Stimulated activated memory B cell treated with anti-CD40 and anti-IgM and Interleukin-4, amounts not matched to agents 10 μg/mL and 1 μg/mL and 100 μg/mL, for 72 hours (primary cell): ENCODE measurements around the gene DNAJC18.
A peak's percentile ranks its signal among the peaks of the same experiment; 100 is the strongest.
"Not testable (repeated sequence)": the region's sequence is repeated elsewhere in the genome, so short reads cannot be mapped to it uniquely, and the experiment has no call there.

Experiments used
- ATAC-seq: fragments of 150-1000 bp; cut with Tn5 transposase; 2 replicates; pipeline ENCODE4 v1.10.0; 2021
- H3K27ac Mint-ChIP-seq: one replicate; pipeline ENCODE4 v1.8.0; 2022; ENCODE audit warnings: mild to moderate bottlenecking, mixed read lengths
- H3K27me3 Mint-ChIP-seq: one replicate; pipeline ENCODE4 v1.8.0; 2022; ENCODE audit warnings: mixed read lengths
- H3K36me3 Mint-ChIP-seq: one replicate; pipeline ENCODE4 v1.8.0; 2022; ENCODE audit warnings: mixed read lengths
- H3K4me1 Mint-ChIP-seq: one replicate; pipeline ENCODE4 v1.8.0; 2022; ENCODE audit warnings: mixed read lengths
- H3K4me3 Mint-ChIP-seq: one replicate; pipeline ENCODE4 v1.8.0; 2022; ENCODE audit warnings: mild to moderate bottlenecking, moderate library complexity, mixed read lengths
- H3K9me3 Mint-ChIP-seq: one replicate; pipeline ENCODE4 v1.8.0; 2022; ENCODE audit warnings: mixed read lengths

DNAJC18 gene

GRCh38 chr5:139453683-139454567, 14.6 kb upstream of the DNAJC18 start:
- peaks cover 20% of the 10 kb centered on the region for H3K4me1 Mint-ChIP-seq

GRCh38 chr5:139451878-139452660, 12.7 kb upstream of the DNAJC18 start:
- Mint-ChIP-seq H3K4me1 (peaks cover 33% of the 10 kb centered on the region), H3K36me3 (no peaks in the 10 kb centered on the region)
- ATAC-seq, result peak; percentile 21

More at GRCh38 chr5:139453683-139454567, 14.6 kb upstream of the DNAJC18 start:
- H3K36me3 Mint-ChIP-seq, result no peaks in the 10 kb centered on the region
- peak overlapping the region; percentile 22 for H3K27ac Mint-ChIP-seq
- H3K27me3 Mint-ChIP-seq, result no peaks in the 10 kb centered on the region
- H3K9me3 Mint-ChIP-seq, result peaks cover 8% of the 10 kb centered on the region
- H3K4me3 Mint-ChIP-seq, result no peak overlapping the region
- ATAC-seq, result peak; percentile 20

GRCh38 chr5:139451176-139451575, 11.9 kb upstream of the DNAJC18 start:
- no peak overlapping the region for H3K27ac Mint-ChIP-seq
- H3K36me3 Mint-ChIP-seq, result no peaks in the 10 kb centered on the region
- no peak for ATAC-seq
- peaks cover 42% of the 10 kb centered on the region for H3K4me1 Mint-ChIP-seq
- no peaks in the 10 kb centered on the region for H3K27me3 Mint-ChIP-seq
- H3K9me3 Mint-ChIP-seq, result peaks cover 8% of the 10 kb centered on the region
- no peak overlapping the region for H3K4me3 Mint-ChIP-seq

More at GRCh38 chr5:139451878-139452660, 12.7 kb upstream of the DNAJC18 start:
- H3K9me3 Mint-ChIP-seq, result peaks cover 8% of the 10 kb centered on the region
- H3K27me3 Mint-ChIP-seq, result no peaks in the 10 kb centered on the region
- no peak overlapping the region for H3K27ac Mint-ChIP-seq
- H3K4me3 Mint-ChIP-seq, result no peak overlapping the region

- peak; percentile 72 for ATAC-seq
Measured at GRCh38 chr5:139446956-139447779, 7.8 kb upstream of the DNAJC18 start.

GRCh38 chr5:139445325-139446170, 6.2 kb upstream of the DNAJC18 start:
- H3K27me3 Mint-ChIP-seq, result no peaks in the 10 kb centered on the region
- H3K4me1 Mint-ChIP-seq, result peaks cover 32% of the 10 kb centered on the region
- no peaks in the 10 kb centered on the region for H3K9me3 Mint-ChIP-seq
- no peaks in the 10 kb centered on the region for H3K36me3 Mint-ChIP-seq
- peak overlapping the region; percentile 87 for H3K27ac Mint-ChIP-seq
- H3K4me3 Mint-ChIP-seq, result no peak overlapping the region
- no peak for ATAC-seq

More at GRCh38 chr5:139446956-139447779, 7.8 kb upstream of the DNAJC18 start:
- Mint-ChIP-seq H3K9me3 (no peaks in the 10 kb centered on the region), H3K27me3 (no peaks in the 10 kb centered on the region), H3K4me1 (peaks cover 32% of the 10 kb centered on the region), H3K36me3 (no peaks in the 10 kb centered on the region), H3K4me3 (no peak overlapping the region), H3K27ac (peak overlapping the region; percentile 87)

GRCh38 chr5:139443831-139444453, 4.6 kb upstream of the DNAJC18 start:
- no peaks in the 10 kb centered on the region for H3K9me3 Mint-ChIP-seq
- no peaks in the 10 kb centered on the region for H3K27me3 Mint-ChIP-seq
- no peak overlapping the region for H3K27ac Mint-ChIP-seq
- no peak overlapping the region for H3K4me3 Mint-ChIP-seq
- peaks cover 38% of the 10 kb centered on the region for H3K4me1 Mint-ChIP-seq
- no peaks in the 10 kb centered on the region for H3K36me3 Mint-ChIP-seq
- no peak for ATAC-seq

GRCh38 chr5:139440416-139440815, 1.1 kb upstream of the DNAJC18 start:
- H3K9me3 Mint-ChIP-seq, H3K4me3 Mint-ChIP-seq, ATAC-seq, H3K27me3 Mint-ChIP-seq: not testable (repeated sequence)
- Mint-ChIP-seq H3K27ac (peak overlapping the region; percentile 97), H3K4me1 (peaks cover 27% of the 10 kb centered on the region), H3K36me3 (peaks cover 15% of the 10 kb centered on the region)

- no peaks in the 10 kb centered on the region for H3K27me3 Mint-ChIP-seq
- H3K4me1 Mint-ChIP-seq, result peaks cover 24% of the 10 kb centered on the region
Measured at GRCh38 chr5:139438707-139439012, 665 bp downstream of the DNAJC18 start.

GRCh38 chr5:139435676-139436075, 3.6 kb downstream of the DNAJC18 start:
- Mint-ChIP-seq H3K4me1 (peaks cover 22% of the 10 kb centered on the region), H3K36me3 (peaks cover 15% of the 10 kb centered on the region), H3K9me3 (no peaks in the 10 kb centered on the region), H3K4me3 (no peak overlapping the region), H3K27me3 (no peaks in the 10 kb centered on the region), H3K27ac (no peak overlapping the region)
- ATAC-seq, result no peak

More at GRCh38 chr5:139438707-139439012, 665 bp downstream of the DNAJC18 start:
- H3K9me3 Mint-ChIP-seq, result no peaks in the 10 kb centered on the region
- no peak for ATAC-seq
- peak overlapping the region; percentile 97 for H3K27ac Mint-ChIP-seq
- H3K36me3 Mint-ChIP-seq, result peaks cover 15% of the 10 kb centered on the region
- H3K4me3 Mint-ChIP-seq, result peak overlapping the region; percentile 97

- Mint-ChIP-seq H3K4me3 (no peak overlapping the region), H3K27ac (no peak overlapping the region), H3K4me1 (no peaks in the 10 kb centered on the region), H3K36me3 (peaks cover 16% of the 10 kb centered on the region), H3K27me3 (no peaks in the 10 kb centered on the region), H3K9me3 (no peaks in the 10 kb centered on the region)
- no peak for ATAC-seq
Measured at GRCh38 chr5:139431706-139432105, 7.6 kb downstream of the DNAJC18 start.

- Mint-ChIP-seq H3K27me3 (no peaks in the 10 kb centered on the region), H3K27ac (no peak overlapping the region), H3K4me3 (no peak overlapping the region), H3K4me1 (no peaks in the 10 kb centered on the region), H3K9me3 (no peaks in the 10 kb centered on the region), H3K36me3 (peaks cover 16% of the 10 kb centered on the region)
- no peak for ATAC-seq
Measured at GRCh38 chr5:139430015-139430414, 9.3 kb downstream of the DNAJC18 start.

GRCh38 chr5:139426203-139426885, 13.0 kb downstream of the DNAJC18 start:
- no peaks in the 10 kb centered on the region for H3K27me3 Mint-ChIP-seq

GRCh38 chr5:139425497-139425896, 13.8 kb downstream of the DNAJC18 start:
- Mint-ChIP-seq H3K9me3 (no peaks in the 10 kb centered on the region), H3K4me3 (no peak overlapping the region), H3K36me3 (peaks cover 41% of the 10 kb centered on the region), H3K27ac (no peak overlapping the region), H3K27me3 (no peaks in the 10 kb centered on the region), H3K4me1 (peaks cover 6% of the 10 kb centered on the region)
- ATAC-seq, result no peak

More at GRCh38 chr5:139426203-139426885, 13.0 kb downstream of the DNAJC18 start:
- peaks cover 35% of the 10 kb centered on the region for H3K36me3 Mint-ChIP-seq
- H3K27ac Mint-ChIP-seq, result no peak overlapping the region
- peaks cover 6% of the 10 kb centered on the region for H3K4me1 Mint-ChIP-seq
- H3K9me3 Mint-ChIP-seq, result no peaks in the 10 kb centered on the region
- no peak overlapping the region for H3K4me3 Mint-ChIP-seq
- ATAC-seq, result no peak
